DND-41 (cell line): ENCODE measurements around the gene DZIP1.

ENCODE experiments used
- EZH2 ChIP-seq: IDR thresholded peaks from 3 replicates; pipeline ENCODE4 v1.6.1; 2012; ENCODE audit warnings: borderline replicate concordance, low read depth, mild to moderate bottlenecking, moderate library complexity, low read length, inconsistent platforms; ENCODE audit not compliant: severe bottlenecking
- TF ChIP-seq, protein P1 (sequence below): IDR thresholded peaks from 2 replicates; pipeline ENCODE4 v1.5.1; 2012; ENCODE audit warnings: borderline replicate concordance, low read length, moderate library complexity, mild to moderate bottlenecking; ENCODE audit not compliant: poor library complexity, severe bottlenecking; ENCODE audit errors: extremely low read depth

DNA sequence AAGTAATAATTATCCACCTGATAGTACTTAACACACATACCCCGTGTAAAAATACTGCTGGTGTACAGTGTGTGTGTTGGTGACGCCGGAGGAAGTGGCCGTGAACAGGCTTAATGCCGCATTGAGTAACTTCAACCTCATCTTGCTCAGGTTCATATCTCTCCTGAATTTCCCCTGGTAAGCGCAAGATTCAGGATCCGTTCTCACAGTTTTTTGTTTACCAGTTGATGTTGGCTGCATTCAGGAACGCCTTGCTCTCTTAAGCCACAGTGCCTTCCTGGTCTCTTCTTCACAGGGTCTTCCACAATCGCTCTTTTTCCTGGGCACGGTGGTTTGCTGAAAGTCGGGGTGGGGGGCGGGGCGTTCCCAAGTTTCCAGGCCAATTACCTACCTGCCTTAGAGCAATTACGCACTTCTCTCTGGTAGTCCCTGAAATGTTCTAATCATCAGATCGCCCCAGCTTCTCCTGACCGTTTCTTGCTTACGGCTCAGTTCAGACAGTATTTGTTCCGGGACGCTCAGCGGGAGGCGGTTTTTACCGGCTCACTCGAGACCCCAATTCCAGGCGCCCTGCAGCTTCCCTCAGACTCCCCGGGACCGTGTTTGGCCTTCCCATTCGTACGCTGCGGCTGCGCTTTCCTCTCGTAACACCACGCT, 31.7 kb upstream of the DZIP1 start:
- TF ChIP-seq, protein P1, sequence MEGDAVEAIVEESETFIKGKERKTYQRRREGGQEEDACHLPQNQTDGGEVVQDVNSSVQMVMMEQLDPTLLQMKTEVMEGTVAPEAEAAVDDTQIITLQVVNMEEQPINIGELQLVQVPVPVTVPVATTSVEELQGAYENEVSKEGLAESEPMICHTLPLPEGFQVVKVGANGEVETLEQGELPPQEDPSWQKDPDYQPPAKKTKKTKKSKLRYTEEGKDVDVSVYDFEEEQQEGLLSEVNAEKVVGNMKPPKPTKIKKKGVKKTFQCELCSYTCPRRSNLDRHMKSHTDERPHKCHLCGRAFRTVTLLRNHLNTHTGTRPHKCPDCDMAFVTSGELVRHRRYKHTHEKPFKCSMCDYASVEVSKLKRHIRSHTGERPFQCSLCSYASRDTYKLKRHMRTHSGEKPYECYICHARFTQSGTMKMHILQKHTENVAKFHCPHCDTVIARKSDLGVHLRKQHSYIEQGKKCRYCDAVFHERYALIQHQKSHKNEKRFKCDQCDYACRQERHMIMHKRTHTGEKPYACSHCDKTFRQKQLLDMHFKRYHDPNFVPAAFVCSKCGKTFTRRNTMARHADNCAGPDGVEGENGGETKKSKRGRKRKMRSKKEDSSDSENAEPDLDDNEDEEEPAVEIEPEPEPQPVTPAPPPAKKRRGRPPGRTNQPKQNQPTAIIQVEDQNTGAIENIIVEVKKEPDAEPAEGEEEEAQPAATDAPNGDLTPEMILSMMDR, result no peak
- no peak for TF ChIP-seq EZH2
